H9 (cell line): Measurements from ENCODE around the gene STYXL1. TPM values are rescaled to one million over a fixed set of nuclear protein-coding genes. Genes with fewer than 3 reads are reported as not detected.

Experiments used
- DNase-seq: peaks from one replicate; pipeline ENCODE4 v3.0.0-alpha.2; 2017
- H2AFZ ChIP-seq: one replicate; pipeline ENCODE4 v1.6.1; 2013; ENCODE audit warnings: mild to moderate bottlenecking, low read length, control low read depth, moderate library complexity
- H2AK5ac ChIP-seq: 2 replicates; pipeline ENCODE4 v1.6.1; 2013; ENCODE audit warnings: low read length, control low read depth, mixed read lengths; ENCODE audit not compliant: insufficient read length
- H2BK120ac ChIP-seq: one replicate; pipeline ENCODE4 v1.6.1; 2013; ENCODE audit warnings: low read depth, mild to moderate bottlenecking, low read length, control low read depth, inconsistent platforms; ENCODE audit not compliant: poor library complexity, severe bottlenecking
- H2BK12ac ChIP-seq: 2 replicates; pipeline ENCODE4 v1.6.1; 2013; ENCODE audit warnings: low read length, control low read depth, mixed read lengths, low read depth; ENCODE audit not compliant: insufficient read length
- H2BK15ac ChIP-seq: 2 replicates; pipeline ENCODE4 v1.6.1; 2013; ENCODE audit warnings: low read depth, low read length, control low read depth
- H2BK20ac ChIP-seq: one replicate; pipeline ENCODE4 v1.6.1; 2013; ENCODE audit warnings: low read depth, mild to moderate bottlenecking, low read length, control low read depth, inconsistent platforms; ENCODE audit not compliant: poor library complexity, severe bottlenecking
- H2BK5ac ChIP-seq: 2 replicates; pipeline ENCODE4 v1.6.1; 2013; ENCODE audit warnings: low read length, control low read depth, mixed read lengths; ENCODE audit not compliant: insufficient read length
- H3K14ac ChIP-seq: 2 replicates; pipeline ENCODE4 v1.6.1; 2013; ENCODE audit warnings: low read length, control low read depth; ENCODE audit not compliant: insufficient read depth
- H3K18ac ChIP-seq: 2 replicates; pipeline ENCODE4 v1.6.1; 2013; ENCODE audit warnings: low read depth, mild to moderate bottlenecking, mixed read lengths, low read length, control low read depth; ENCODE audit not compliant: insufficient read length
- H3K23ac ChIP-seq: 2 replicates; pipeline ENCODE4 v1.6.1; 2013; ENCODE audit warnings: low read length, control low read depth, mixed read lengths, low read depth; ENCODE audit not compliant: insufficient read length
- H3K23me2 ChIP-seq: 2 replicates; pipeline ENCODE4 v1.6.1; 2013; ENCODE audit warnings: low read depth, mild to moderate bottlenecking, mixed read lengths, low read length, control low read depth; ENCODE audit not compliant: insufficient read length, poor library complexity, severe bottlenecking
- H3K27ac ChIP-seq: 2 replicates; pipeline ENCODE4 v1.5.1; 2013; ENCODE audit warnings: low read length, control low read depth, mixed read lengths, low read depth; ENCODE audit not compliant: insufficient read length
- H3K27me3 ChIP-seq: 2 replicates; pipeline ENCODE4 v1.6.1; 2013; ENCODE audit warnings: low read length, control low read depth, inconsistent platforms; ENCODE audit not compliant: insufficient read depth
- H3K4ac ChIP-seq: 2 replicates; pipeline ENCODE4 v1.6.1; 2013; ENCODE audit warnings: low read depth, mild to moderate bottlenecking, control low read depth, inconsistent platforms, low read length, moderate library complexity
- H3K4me1 ChIP-seq: 2 replicates; pipeline ENCODE4 v1.6.1; 2013; ENCODE audit warnings: low read length, control low read depth, inconsistent platforms; ENCODE audit not compliant: insufficient read depth
- H3K4me2 ChIP-seq: 2 replicates; pipeline ENCODE4 v1.6.1; 2013; ENCODE audit warnings: low read length, control low read depth, mixed read lengths; ENCODE audit not compliant: insufficient read length, insufficient read depth
- H3K56ac ChIP-seq: 2 replicates; pipeline ENCODE4 v1.6.1; 2013; ENCODE audit warnings: low read depth, mild to moderate bottlenecking, mixed read lengths, low read length, control low read depth; ENCODE audit not compliant: insufficient read length
- H3K79me1 ChIP-seq: 2 replicates; pipeline ENCODE4 v1.6.1; 2013; ENCODE audit warnings: low read depth, mild to moderate bottlenecking, moderate library complexity, low read length, control low read depth, inconsistent platforms; ENCODE audit not compliant: insufficient read depth, poor library complexity, severe bottlenecking
- H3K79me2 ChIP-seq: 2 replicates; pipeline ENCODE4 v1.6.1; 2013; ENCODE audit warnings: low read length, control low read depth, inconsistent platforms; ENCODE audit not compliant: insufficient read depth
- H3K9ac ChIP-seq: 2 replicates; pipeline ENCODE4 v1.6.1; 2013; ENCODE audit warnings: low read length, control low read depth, mixed read lengths; ENCODE audit not compliant: insufficient read length; ENCODE audit errors: extremely low read depth
- H3K9me3 ChIP-seq: one replicate; pipeline ENCODE4 v1.6.1; 2013; ENCODE audit warnings: low read depth, low read length, inconsistent platforms; ENCODE audit not compliant: control insufficient read depth
- H3T11ph ChIP-seq: one replicate; pipeline ENCODE4 v1.6.1; 2013; ENCODE audit warnings: mild to moderate bottlenecking, low read length, control low read depth, inconsistent platforms
- H4K20me1 ChIP-seq: one replicate; pipeline ENCODE4 v1.6.1; 2013; ENCODE audit not compliant: control insufficient read depth, insufficient read length, insufficient read depth
- H4K5ac ChIP-seq: 2 replicates; pipeline ENCODE4 v1.6.1; 2013; ENCODE audit warnings: low read depth, mild to moderate bottlenecking, mixed read lengths, low read length, control low read depth; ENCODE audit not compliant: insufficient read length
- H4K8ac ChIP-seq: replicated peaks from 2 replicates; pipeline ENCODE4 v1.6.1; 2013; ENCODE audit warnings: low read length, control low read depth, mixed read lengths, low read depth; ENCODE audit not compliant: insufficient read length
- H4K91ac ChIP-seq: 2 replicates; pipeline ENCODE4 v1.6.1; 2013; ENCODE audit warnings: low read depth, mild to moderate bottlenecking, moderate library complexity, mixed read lengths, low read length, control low read depth; ENCODE audit not compliant: insufficient read length
- H3K27ac Mint-ChIP-seq, 3 experiments: 2 replicates in 2 of 3; 3 replicates in 1 of 3; pipeline ENCODE4 v1.8.0; 2020 to 2021; ENCODE audit warnings: mixed read lengths in 3 of 3, mild to moderate bottlenecking in 1 of 3, moderate library complexity in 1 of 3
- H3K27me3 Mint-ChIP-seq: 2 replicates; pipeline ENCODE4 v1.8.0; 2021; ENCODE audit warnings: low read depth, mild to moderate bottlenecking, moderate library complexity, mixed read lengths
- H3K36me3 Mint-ChIP-seq, 3 experiments: 2 replicates in 2 of 3; 3 replicates in 1 of 3; pipeline ENCODE4 v1.8.0; 2020 to 2021; ENCODE audit warnings: low read depth in 3 of 3, mixed read lengths in 3 of 3; ENCODE audit not compliant: insufficient read depth in 1 of 3
- H3K4me1 Mint-ChIP-seq, 2 experiments: 2 replicates each; pipeline ENCODE4 v1.8.0; 2020; ENCODE audit warnings: mixed read lengths in 2 of 2
- H3K4me3 Mint-ChIP-seq, 2 experiments: 2 replicates in 1 of 2; 3 replicates in 1 of 2; pipeline ENCODE4 v1.8.0; 2020 to 2021; ENCODE audit warnings: mild to moderate bottlenecking in 2 of 2, mixed read lengths in 2 of 2, moderate library complexity in 1 of 2
- H3K9me3 Mint-ChIP-seq, 2 experiments: 2 replicates in 1 of 2; 3 replicates in 1 of 2; pipeline ENCODE4 v1.8.0; 2020; ENCODE audit warnings: mild to moderate bottlenecking in 2 of 2, mixed read lengths in 2 of 2, moderate library complexity in 1 of 2
- CTCF ChIP-seq: fragments of 200-600 bp; sonication (generic); conservative IDR thresholded peaks from 3 replicates; pipeline ENCODE4 v1.8.0; 2021; ENCODE audit warnings: antibody characterized with exemption, mild to moderate bottlenecking
- WGBS: extraction: QIAGEN DNeasy Blood & Tissue Kit; methylation state at CpG from one replicate; pipeline ENCODE4 v1.1.7; 2013; ENCODE audit warnings: missing lambda C conversion rate, low lambda C conversion rate, mixed read lengths; ENCODE audit not compliant: insufficient read length; ENCODE audit errors: extremely low coverage; 5-methylcytosine and 5-hydroxymethylcytosine counted together
- total RNA-seq: library from RNA; stranded (reverse); gene quantifications from 2 replicates; pipeline ENCODE4 v1.2.1, GENCODE V29; 2021

The STYXL1 gene
- total RNA-seq, 1 experiment from 2014 or later = 38.7 TPM

- Histone ChIP-seq H3K4me1 (no peaks in the 10 kb centered on the region), H3K4ac (no peak overlapping the region), H3K79me2 (no peaks in the 10 kb centered on the region), H2BK120ac (no peak overlapping the region), H3T11ph (no peak overlapping the region), H3K27ac (no peak overlapping the region), H3K27me3 (no peaks in the 10 kb centered on the region), H2BK5ac (no peak overlapping the region), H3K56ac (no peak overlapping the region), H3K4me2 (no peak overlapping the region), H4K20me1 (no peaks in the 10 kb centered on the region), H4K8ac (no peak overlapping the region), H3K23me2 (peaks cover 15% of the 10 kb centered on the region), H3K14ac (no peak overlapping the region), H3K9ac (no peak overlapping the region), H2BK12ac (no peak overlapping the region), H2AFZ (no peak overlapping the region), H2BK15ac (no peak overlapping the region), H2BK20ac (no peak overlapping the region), H3K18ac (no peak overlapping the region), H3K23ac (no peak overlapping the region), H2AK5ac (no peak overlapping the region), H4K91ac (no peak overlapping the region), H3K79me1 (no peaks in the 10 kb centered on the region), H3K9me3 (no peaks in the 10 kb centered on the region), H4K5ac (no peak overlapping the region)
- no peak for DNase-seq
- WGBS = no CpG with 5 or more reads among the region's 1 CpG
- Mint-ChIP-seq H3K4me3 (no peak overlapping the region), H3K36me3 (peaks cover 9 to 34% (median 24%) of the 10 kb centered on the region in 3 experiments), H3K27ac (no peak overlapping the region), H3K27me3 (no peaks in the 10 kb centered on the region; the same call in 1 of the 2 replicates), H3K4me1 (peaks cover 6 to 14% of the 10 kb centered on the region in 2 experiments), H3K9me3 (no peaks in the 10 kb centered on the region)
- no peak for TF ChIP-seq CTCF
Measured at GRCh38 chr7:75998038-75998437, 49.8 kb downstream of the STYXL1 start.
